Activated CD4-positive, CD25-positive, alpha-beta regulatory T cell treated with anti-CD3 and anti-CD28 coated beads, Interleukin-2, amount 50 U/mL, for 16 hours (primary cell): Measurements from ENCODE around the gene RING1.

Experiments
- DNase-seq: peaks from one replicate; pipeline ENCODE4 v3.0.0-alpha.2; 2020; ENCODE audit warnings: low read depth, low spot score

The RING1 gene

GRCh38 chr6:33192105-33192646 lies 16.1 kb upstream of the RING1 start, which contains the start of gene COL11A2:
Gene COL11A2 (minus strand): TSS chr6:33192467. CDS start chr6:33192240, 227 bp downstream.
- no peak for DNase-seq

GRCh38 chr6:33192671-33193602 lies 15.4 kb upstream of the RING1 start:
- DNase-seq: no peak

GRCh38 chr6:33193619-33194018 lies 14.7 kb upstream of the RING1 start:
- no peak for DNase-seq

- DNase-seq: no peak
Observed at GRCh38 chr6:33194431-33194979, 13.8 kb upstream of the RING1 start.

GRCh38 chr6:33195304-33196165 lies 12.8 kb upstream of the RING1 start:
- DNase-seq: no peak

DNA sequence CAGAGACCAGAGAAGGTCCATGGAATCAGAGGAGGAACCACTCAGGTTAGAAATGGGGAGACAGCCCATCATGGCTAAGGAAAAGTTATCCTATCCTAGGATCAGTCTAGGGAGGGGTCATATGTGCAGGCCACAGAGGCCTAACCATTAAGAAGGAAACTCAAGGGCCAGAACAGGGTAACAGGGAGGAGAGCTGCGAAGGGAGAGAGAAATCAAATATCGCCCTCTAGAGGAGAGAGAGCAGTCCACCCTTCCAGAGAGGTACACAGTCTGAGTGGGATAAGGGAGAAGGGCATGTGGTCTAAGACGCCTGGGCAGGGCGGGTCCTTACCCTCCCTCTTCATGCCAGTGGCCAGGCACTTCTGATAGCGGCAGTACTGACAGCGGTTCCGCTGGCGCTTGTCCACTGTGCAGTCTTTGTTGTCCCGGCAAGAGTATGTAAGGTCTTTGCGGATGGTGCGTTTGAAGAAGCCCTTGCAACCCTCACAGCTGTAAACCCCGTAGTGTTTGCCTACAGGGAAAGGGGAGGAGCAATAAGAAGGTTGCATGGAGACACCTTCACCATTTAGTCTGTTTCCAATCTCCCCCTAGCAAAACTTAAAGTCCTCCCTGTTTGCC lies 10.8 kb upstream of the RING1 start:
- no peak for DNase-seq

GRCh38 chr6:33198159-33198852 lies 10.0 kb upstream of the RING1 start:
- DNase-seq: no peak

GRCh38 chr6:33198853-33199436 lies 9.4 kb upstream of the RING1 start:
- DNase-seq: no peak

- DNase-seq: peak; percentile 61
Observed at GRCh38 chr6:33199687-33200218, 8.5 kb upstream of the RING1 start.

- peak; percentile 99 for DNase-seq
Observed at GRCh38 chr6:33200219-33201146, 7.8 kb upstream of the RING1 start, which contains the start of the genes RXRB and SLC39A7. Gene RXRB (minus strand): TSS chr6:33200665. CDS start chr6:33200476, 189 bp downstream. Gene SLC39A7 (plus strand): TSS chr6:33200867. CDS start chr6:33201246, 379 bp downstream.

- no peak for DNase-seq
Observed at GRCh38 chr6:33201147-33201545, 7.2 kb upstream of the RING1 start.

- DNase-seq: no peak
Observed at GRCh38 chr6:33201935-33202334, 6.4 kb upstream of the RING1 start.

- DNase-seq: no peak
Observed at GRCh38 chr6:33202799-33203198, 5.5 kb upstream of the RING1 start.

DNA sequence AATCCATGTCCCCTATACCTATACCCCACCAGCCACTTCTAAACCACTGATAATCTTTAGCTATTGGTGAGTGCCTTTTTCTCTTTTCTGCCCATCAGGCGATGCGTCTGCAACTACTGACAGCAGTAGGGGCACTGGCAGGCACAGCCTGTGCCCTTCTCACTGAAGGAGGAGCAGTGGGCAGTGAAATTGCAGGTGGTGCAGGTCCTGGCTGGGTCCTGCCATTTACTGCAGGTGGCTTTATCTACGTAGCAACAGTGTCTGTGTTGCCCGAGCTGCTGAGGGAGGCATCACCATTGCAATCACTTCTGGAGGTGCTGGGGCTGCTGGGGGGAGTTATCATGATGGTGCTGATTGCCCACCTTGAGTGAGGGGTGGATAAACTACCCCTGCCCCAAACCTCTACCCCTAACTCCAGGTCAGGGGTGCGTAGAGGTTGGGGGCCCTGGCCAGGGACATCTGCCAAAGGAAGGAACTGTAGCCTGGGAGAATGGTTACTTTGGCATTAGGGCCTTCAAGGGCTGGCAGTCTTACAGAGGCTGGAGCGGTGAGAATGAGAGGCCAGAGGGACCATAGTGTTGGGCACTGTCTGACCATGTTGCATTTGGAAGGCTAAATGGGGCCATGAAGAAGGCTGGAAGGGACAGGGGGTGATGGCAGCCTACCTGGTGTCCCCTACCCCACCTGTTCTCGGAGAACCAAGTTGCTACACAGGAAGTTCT lies 4.7 kb upstream of the RING1 start:
- no peak for DNase-seq

DNA sequence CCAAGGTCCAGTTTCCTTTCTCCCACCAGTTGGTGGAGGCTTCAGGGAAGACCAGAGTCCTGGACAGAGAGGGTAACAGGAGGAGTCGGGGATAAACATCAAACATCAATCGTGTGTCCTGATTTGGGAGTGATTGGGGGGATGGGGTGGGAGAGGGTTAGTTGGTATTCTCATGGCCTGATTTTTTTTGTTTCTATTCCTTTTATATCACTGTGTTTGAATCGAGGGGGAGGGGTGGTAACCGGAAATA lies 4.2 kb upstream of the RING1 start:
- no peak for DNase-seq

DNA sequence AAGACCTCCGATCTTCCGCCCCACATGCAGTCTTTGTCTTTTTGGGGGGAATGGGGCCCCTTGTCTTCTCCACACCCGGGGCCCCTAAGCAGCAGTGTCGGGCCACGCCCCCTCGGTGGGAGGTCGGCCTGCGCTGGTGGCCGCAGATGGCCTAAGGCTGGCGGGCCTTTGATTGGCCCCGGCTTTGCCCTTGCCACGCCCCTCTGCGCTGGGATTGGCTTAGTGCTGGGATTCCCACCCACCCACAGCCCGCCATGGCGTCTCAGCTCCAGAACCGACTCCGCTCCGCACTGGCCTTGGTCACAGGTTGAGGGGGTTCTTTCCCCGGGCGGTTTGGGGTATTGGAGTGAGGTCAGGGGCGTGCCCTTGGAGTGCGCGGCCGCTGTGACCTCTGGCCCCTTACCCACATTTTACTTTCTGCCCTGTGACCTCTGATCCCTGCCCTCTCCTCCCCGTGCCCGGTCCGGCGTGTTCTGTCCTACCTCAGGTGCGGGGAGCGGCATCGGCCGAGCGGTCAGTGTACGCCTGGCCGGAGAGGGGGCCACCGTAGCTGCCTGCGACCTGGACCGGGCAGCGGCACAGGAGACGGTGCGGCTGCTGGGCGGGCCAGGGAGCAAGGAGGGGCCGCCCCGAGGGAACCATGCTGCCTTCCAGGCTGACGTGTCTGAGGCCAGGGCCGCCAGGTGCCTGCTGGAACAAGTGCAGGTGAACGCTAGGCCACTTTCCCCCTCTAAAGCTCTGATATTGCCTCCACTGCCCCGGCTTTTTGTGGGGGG lies 3.7 kb upstream of the RING1 start, which contains the start of gene HSD17B8:
TSS of gene HSD17B8 (plus strand) at position 241 of the 776 bp plus-strand sequence. CDS start at position 255, 14 bp downstream.
- peak; percentile 84 for DNase-seq
